ENCODE results near the gene PCGF6. TPM values are rescaled to one million over a fixed set of nuclear protein-coding genes. Genes with fewer than 3 reads are reported as not detected.
"Not testable (repeated sequence)": the region's sequence is repeated elsewhere in the genome, so short reads cannot be mapped to it uniquely, and the experiment has no call there.

Gene PCGF6
- total and polyA plus RNA-seq, 2 experiments from 2014 or later, result 9.7 to 12.6 TPM

DNA sequence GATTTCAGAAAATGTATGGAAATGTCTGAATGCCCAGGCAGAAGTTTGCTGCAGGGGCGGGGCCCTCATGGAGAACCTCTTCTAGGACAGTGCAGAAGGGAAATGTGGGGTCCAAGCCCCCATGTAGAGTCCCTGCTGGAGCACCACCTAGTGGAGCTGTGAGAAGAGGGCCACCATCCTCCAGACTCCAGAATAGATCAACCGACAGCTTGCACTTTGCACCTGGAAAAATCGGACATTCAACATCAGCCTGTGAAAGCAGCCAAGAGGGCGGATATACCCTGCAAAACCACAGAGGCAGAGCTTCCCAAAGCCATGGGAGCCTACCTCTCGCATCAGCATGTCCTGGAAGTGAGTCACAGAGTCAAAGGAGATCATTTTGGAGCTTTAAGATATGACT, 91.0 kb downstream of the PCGF6 start:
- DNase-seq, result no peak
- TF ChIP-seq EZH2phosphoT487 (IDR thresholded peaks at IDR 0.05; ENCODE audit: insufficient read depth, low read depth) (no peak), EZH2 (IDR thresholded peaks at IDR 0.05; ENCODE audit: insufficient read depth, poor library complexity, severe bottlenecking) (no peak)
- 51 to 57% methylated on average over 5 of the region's 5 CpGs for WGBS, 2 experiments (ENCODE audit: low coverage in 1 of 2, low lambda C conversion rate in 2 of 2, missing lambda C conversion rate in 2 of 2)
- Histone ChIP-seq H2AFZ (no peak overlapping the region), H4K20me1 (ENCODE audit: insufficient read depth) (no peaks in the 10 kb centered on the region), H3K36me3 (ENCODE audit: low read depth) (no peaks in the 10 kb centered on the region), H3K9me2 (ENCODE audit: insufficient read depth) (no peaks in the 10 kb centered on the region), H3K4me3 (no peak overlapping the region), H3F3A (ENCODE audit: insufficient read depth) (0 out of 2 replicates have a peak, but pooled peaks cover 3% of the 10 kb centered on the region), H3K4me1 (ENCODE audit: insufficient read depth) (peaks cover 2% of the 10 kb centered on the region; the same call in 1 of the 2 replicates), H3K27ac (no peak overlapping the region), H3K27me3 (replicated peaks; ENCODE audit: insufficient read depth) (peaks cover 7% of the 10 kb centered on the region; the same call in 1 of the 2 replicates), H3K79me2 (ENCODE audit: insufficient read depth) (no peaks in the 10 kb centered on the region), H3K9ac (no peak overlapping the region), H3K4me2 (ENCODE audit: unreplicated experiment) (no peak overlapping the region), H3K9me3 (ENCODE audit: low read depth) (no peaks in the 10 kb centered on the region)
- in situ Hi-C loops (cut with MboI), result no loop called here

- H3K4me1 ChIP-seq (ENCODE audit: insufficient read depth); H3K9me2 ChIP-seq (ENCODE audit: insufficient read depth); H3K27me3 ChIP-seq (replicated peaks; ENCODE audit: insufficient read depth); H3K9ac ChIP-seq; H3K79me2 ChIP-seq (ENCODE audit: insufficient read depth); H3K36me3 ChIP-seq (ENCODE audit: low read depth); H3K27ac ChIP-seq; in situ Hi-C loops (cut with MboI); DNase-seq; H3K9me3 ChIP-seq (ENCODE audit: low read depth); H4K20me1 ChIP-seq (ENCODE audit: insufficient read depth); H3K4me3 ChIP-seq; H3F3A ChIP-seq (ENCODE audit: insufficient read depth); H2AFZ ChIP-seq; H3K4me2 ChIP-seq (ENCODE audit: unreplicated experiment): not testable (repeated sequence)
- WGBS, 2 experiments (ENCODE audit: low coverage in 1 of 2, low lambda C conversion rate in 2 of 2, missing lambda C conversion rate in 2 of 2), result 78 to 83% methylated on average over 4 of the region's 4 CpGs
Measured at GRCh38 chr10:103258928-103259327, 92.0 kb downstream of the PCGF6 start.

DNA sequence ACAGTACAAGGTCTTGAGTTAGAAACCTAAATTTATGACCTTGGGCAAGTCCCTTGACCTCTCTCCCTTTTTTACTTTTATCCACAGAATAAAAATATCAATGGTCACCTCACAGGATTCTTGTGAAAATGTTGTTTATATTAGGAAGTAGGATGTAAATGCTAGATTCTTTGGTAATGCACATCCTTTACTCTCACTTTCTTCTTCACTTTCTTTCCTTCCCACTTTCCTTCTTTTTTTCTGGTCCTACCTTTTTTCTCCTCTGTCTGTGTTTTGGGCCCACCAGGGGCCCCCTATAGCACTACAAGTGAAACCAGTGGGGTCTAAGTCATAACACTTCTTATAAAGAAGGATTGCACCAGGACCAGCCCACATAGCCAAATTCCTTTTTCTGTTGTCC, 93.1 kb downstream of the PCGF6 start:
- Histone ChIP-seq H4K20me1 (ENCODE audit: insufficient read depth) (no peaks in the 10 kb centered on the region), H3K36me3 (ENCODE audit: low read depth) (no peaks in the 10 kb centered on the region)

DNA sequence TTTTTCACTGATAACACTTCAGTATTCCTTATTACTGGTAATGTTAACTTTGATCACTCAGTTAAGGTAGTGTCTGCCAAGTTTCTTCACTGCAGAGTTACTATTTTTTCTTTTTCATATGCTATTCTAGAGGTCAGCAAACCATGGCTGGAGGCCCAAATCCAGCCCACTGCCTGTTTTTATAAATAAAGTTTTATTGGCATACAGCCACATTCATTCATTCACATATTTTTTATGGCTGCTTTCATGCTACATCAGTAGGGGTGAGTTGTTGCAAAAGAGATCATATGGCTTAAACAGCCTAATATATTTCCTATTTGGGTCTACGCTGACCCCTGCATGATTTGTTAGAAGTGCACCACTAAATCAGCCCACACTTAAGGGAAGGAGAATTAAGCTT, 94.3 kb downstream of the PCGF6 start:
- in situ Hi-C loops (cut with MboI), result no loop called here
- Histone ChIP-seq H2AFZ (no peak overlapping the region), H3K9me3 (ENCODE audit: low read depth) (no peaks in the 10 kb centered on the region), H3K4me1 (ENCODE audit: insufficient read depth) (peaks cover 6% of the 10 kb centered on the region; the same call in 1 of the 2 replicates), H3K27me3 (replicated peaks; ENCODE audit: insufficient read depth) (no peaks in the 10 kb centered on the region), H3K79me2 (ENCODE audit: insufficient read depth) (no peaks in the 10 kb centered on the region), H3K4me3 (no peak overlapping the region), H3K27ac (no peak overlapping the region), H3K9me2 (ENCODE audit: insufficient read depth) (no peaks in the 10 kb centered on the region), H4K20me1 (ENCODE audit: insufficient read depth) (no peaks in the 10 kb centered on the region), H3K9ac (no peak overlapping the region), H3F3A (ENCODE audit: insufficient read depth) (0 out of 2 replicates have a peak, but pooled peaks cover 5% of the 10 kb centered on the region), H3K4me2 (ENCODE audit: unreplicated experiment) (no peak overlapping the region), H3K36me3 (ENCODE audit: low read depth) (no peaks in the 10 kb centered on the region)
- DNase-seq, result no peak
- WGBS, 2 experiments (ENCODE audit: low coverage in 1 of 2, low lambda C conversion rate in 2 of 2, missing lambda C conversion rate in 2 of 2), result 40 to 62% methylated on average over 1 of the region's 1 CpG
- TF ChIP-seq EZH2phosphoT487 (IDR thresholded peaks at IDR 0.05; ENCODE audit: insufficient read depth, low read depth), result no peak
- TF ChIP-seq EZH2 (IDR thresholded peaks at IDR 0.05; ENCODE audit: insufficient read depth, poor library complexity, severe bottlenecking), result no peak

More for the DNA sequence above, 93.1 kb downstream of the PCGF6 start:
- no peaks in the 10 kb centered on the region for H3K9me2 ChIP-seq (ENCODE audit: insufficient read depth)
- no peak overlapping the region for H3K4me2 ChIP-seq (ENCODE audit: unreplicated experiment)
- peaks cover 6% of the 10 kb centered on the region; the same call in 1 of the 2 replicates for H3K4me1 ChIP-seq (ENCODE audit: insufficient read depth)
- H3K27ac ChIP-seq, result no peak overlapping the region
- TF ChIP-seq EZH2phosphoT487 (IDR thresholded peaks at IDR 0.05; ENCODE audit: insufficient read depth, low read depth) (no peak), EZH2 (IDR thresholded peaks at IDR 0.05; ENCODE audit: insufficient read depth, poor library complexity, severe bottlenecking) (no peak)
- no peak overlapping the region for H3K9ac ChIP-seq
- no peaks in the 10 kb centered on the region for H3K79me2 ChIP-seq (ENCODE audit: insufficient read depth)
- 0 out of 2 replicates have a peak, but pooled peaks cover 5% of the 10 kb centered on the region for H3F3A ChIP-seq (ENCODE audit: insufficient read depth)
- H3K4me3 ChIP-seq, result no peak overlapping the region
- H2AFZ ChIP-seq, result no peak overlapping the region
- no peaks in the 10 kb centered on the region for H3K9me3 ChIP-seq (ENCODE audit: low read depth)
- in situ Hi-C loops (cut with MboI), result no loop called here
- H3K27me3 ChIP-seq (replicated peaks; ENCODE audit: insufficient read depth), result no peaks in the 10 kb centered on the region
- DNase-seq, result no peak
